ENCODE results near the gene ZDHHC18. TPM values are rescaled to one million over a fixed set of nuclear protein-coding genes. Genes with fewer than 3 reads are reported as not detected.
"Not testable (repeated sequence)": the region's sequence is repeated elsewhere in the genome, so short reads cannot be mapped to it uniquely, and the experiment has no call there.

The ZDHHC18 gene
- polyA plus RNA-seq, 3 donors, result 6.1 to 28.4 (median 17.1) TPM

DNA sequence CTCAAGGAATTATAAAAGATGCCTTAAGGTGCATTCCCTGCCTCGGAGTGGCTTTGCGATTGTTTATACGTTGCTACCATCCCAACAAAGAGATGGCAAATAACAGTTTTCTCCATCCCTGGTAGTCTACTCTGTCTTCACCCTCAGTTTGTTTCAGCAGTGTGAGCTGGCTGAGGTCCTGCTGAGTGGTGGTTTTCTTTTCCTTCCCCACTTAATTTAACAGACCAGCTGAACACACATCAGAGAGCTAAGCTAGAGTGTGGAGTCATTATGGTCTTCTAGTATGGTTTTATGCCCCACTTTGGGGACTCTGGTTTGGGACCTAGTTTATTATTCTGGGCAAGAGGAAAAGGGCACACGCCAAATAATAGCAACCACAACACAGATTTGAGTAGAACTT is 36.6 kb upstream of the ZDHHC18 start:
- no peak overlapping the region for H3K27ac ChIP-seq (ENCODE audit: low read depth, low read length)
- 63 to 66% (median 64%) methylated on average over 4 of the region's 4 CpGs for WGBS, 3 donors

DNA sequence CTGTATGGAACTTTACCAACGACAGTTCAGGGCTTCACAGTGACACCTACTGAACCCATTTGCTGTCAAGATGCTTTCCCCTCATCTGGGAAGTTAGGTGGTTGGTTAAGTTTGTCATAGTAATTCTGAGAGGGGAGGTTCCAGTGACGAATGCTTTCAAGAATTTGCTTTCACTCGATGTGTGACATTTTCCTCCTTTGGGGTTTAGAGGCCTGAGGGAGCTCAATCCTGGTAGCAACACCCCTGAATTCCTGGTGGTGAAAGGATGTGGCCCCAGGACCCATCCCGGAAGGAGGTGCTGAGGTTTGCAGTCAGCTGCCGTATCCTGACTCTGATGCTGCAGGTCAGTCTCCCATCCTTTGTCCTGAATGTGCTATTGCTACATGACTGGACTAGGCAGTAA is 35.9 kb upstream of the ZDHHC18 start:
- no peak overlapping the region for H3K27ac ChIP-seq (ENCODE audit: low read depth, low read length)

GRCh38 chr1:26791148-26791547 is 35.3 kb upstream of the ZDHHC18 start:
- 37 to 65% (median 43%) methylated on average over 6 of the region's 6 CpGs for WGBS, 3 donors
- no peak overlapping the region for H3K27ac ChIP-seq (ENCODE audit: low read depth, low read length)

More for the DNA sequence above, 35.9 kb upstream of the ZDHHC18 start:
- 63 to 80% (median 66%) methylated on average over 5 of the region's 5 CpGs for WGBS, 3 donors

GRCh38 chr1:26791626-26792025 is 34.9 kb upstream of the ZDHHC18 start:
- no peak overlapping the region for H3K27ac ChIP-seq (ENCODE audit: low read depth, low read length)
- WGBS, 3 donors, result 60 to 70% (median 60%) methylated on average over 3 of the region's 3 CpGs

DNA sequence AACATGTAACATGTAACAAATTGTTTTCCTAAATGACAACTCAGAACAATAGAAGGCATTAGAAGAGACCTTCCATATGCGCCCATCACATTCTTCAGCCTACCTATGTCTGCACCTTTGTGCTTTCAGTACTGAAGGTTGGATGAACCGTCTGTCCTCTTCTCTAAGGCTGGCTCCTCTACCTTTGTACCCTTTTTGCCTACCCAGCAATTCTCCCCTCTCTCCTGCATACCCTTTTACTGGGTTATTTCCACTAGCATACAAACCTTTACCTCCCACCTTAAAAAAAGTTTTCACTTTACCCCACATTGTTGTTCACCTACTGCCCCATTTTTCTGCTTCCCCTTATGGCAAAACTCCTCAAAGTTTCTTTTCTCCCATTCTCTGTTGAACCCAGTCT is 33.6 kb upstream of the ZDHHC18 start:
- WGBS, 3 donors, result 92 to 94% (median 93%) methylated on average over 2 of the region's 2 CpGs
- no peak overlapping the region for H3K27ac ChIP-seq (ENCODE audit: low read depth, low read length)

DNA sequence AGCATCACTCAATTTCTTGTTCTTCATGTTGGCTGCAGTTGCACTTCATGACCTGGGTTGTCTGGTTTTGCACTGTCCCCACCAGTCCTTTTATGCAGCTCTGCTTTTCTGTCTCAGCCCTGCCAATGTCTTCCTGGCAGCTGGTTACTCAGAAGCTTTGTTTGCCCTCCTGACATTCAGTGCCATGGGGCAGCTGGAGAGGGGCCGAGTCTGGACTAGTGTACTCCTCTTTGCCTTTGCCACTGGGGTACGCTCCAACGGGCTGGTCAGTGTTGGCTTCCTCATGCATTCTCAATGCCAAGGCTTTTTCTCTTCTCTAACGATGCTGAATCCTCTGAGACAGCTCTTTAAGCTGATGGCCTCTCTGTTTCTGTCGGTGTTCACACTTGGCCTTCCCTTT is 32.1 kb upstream of the ZDHHC18 start:
- 72 to 84% (median 80%) methylated on average over 5 of the region's 5 CpGs for WGBS, 3 donors
- H3K27ac ChIP-seq (ENCODE audit: low read depth, low read length), result no peak overlapping the region

GRCh38 chr1:26797627-26798026 is 28.9 kb upstream of the ZDHHC18 start:
- no peak overlapping the region for H3K27ac ChIP-seq (ENCODE audit: low read depth, low read length)
- 57 to 89% (median 66%) methylated on average over 2 of the region's 2 CpGs for WGBS, 3 donors

GRCh38 chr1:26799479-26800142 is 26.9 kb upstream of the ZDHHC18 start:
- peak overlapping the region; percentile 43 for H3K27ac ChIP-seq (ENCODE audit: low read depth, low read length)
- 20 to 58% (median 34%) methylated on average over 5 of the region's 5 CpGs for WGBS, 3 donors

- WGBS, 3 donors, result 96 to 98% (median 96%) methylated on average over 20 to 29 of the region's 36 CpGs
- not testable (repeated sequence) for H3K27ac ChIP-seq (ENCODE audit: low read depth, low read length)
These were observed 22.6 kb upstream of the ZDHHC18 start for GRCh38 chr1:26803932-26804331.

- WGBS, 3 donors, result 52 to 57% (median 54%) methylated on average over 11 of the region's 11 CpGs
These were observed 16.4 kb upstream of the ZDHHC18 start for GRCh38 chr1:26810105-26810504.

DNA sequence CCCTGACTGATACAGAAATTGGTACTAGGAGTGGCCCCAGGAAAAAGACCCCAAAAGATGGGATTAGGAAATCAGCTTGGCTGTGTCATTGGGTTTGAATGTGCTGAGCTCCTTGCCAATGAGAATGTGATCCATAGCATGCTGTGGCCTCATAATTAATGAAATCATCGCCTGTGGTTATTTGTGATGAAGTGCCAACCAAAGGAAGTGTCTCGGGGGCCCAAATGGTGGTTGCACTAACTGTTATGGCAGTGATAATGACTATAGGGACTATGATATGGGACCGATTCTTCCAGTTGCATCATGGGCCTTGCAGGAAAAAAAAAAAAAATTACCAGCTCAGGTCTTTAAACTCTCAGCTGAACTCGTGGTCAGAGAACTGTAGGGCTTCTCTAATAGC is 15.4 kb upstream of the ZDHHC18 start:
- WGBS, 3 donors, result 57 to 65% (median 64%) methylated on average over 4 of the region's 4 CpGs
- H3K27ac ChIP-seq (ENCODE audit: low read depth, low read length), result no peak overlapping the region

More at GRCh38 chr1:26810105-26810504, 16.4 kb upstream of the ZDHHC18 start:
- H3K27ac ChIP-seq (ENCODE audit: low read depth, low read length), result not testable (repeated sequence)

- H3K27ac ChIP-seq (ENCODE audit: low read depth, low read length), result no peak overlapping the region
These were observed 14.8 kb upstream of the ZDHHC18 start for GRCh38 chr1:26811708-26812107.

DNA sequence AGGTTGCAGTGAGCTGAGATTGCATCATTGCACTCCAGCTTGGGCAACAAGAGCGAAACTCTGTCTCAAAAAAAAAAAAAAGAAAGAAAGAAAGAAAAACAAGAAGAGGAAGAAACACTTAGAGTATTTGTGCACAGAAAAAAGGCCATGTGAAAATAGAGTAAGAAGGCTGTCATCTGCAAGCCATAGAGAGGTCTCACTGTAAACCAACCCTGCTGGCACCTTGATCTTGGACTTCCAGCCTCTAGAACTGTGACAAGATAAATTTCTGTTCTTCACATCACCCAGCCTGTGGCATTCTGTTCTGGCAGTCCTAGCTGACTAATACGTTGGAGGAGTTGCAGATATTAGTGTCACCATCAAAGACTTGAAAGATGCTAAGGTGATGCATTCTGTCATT is 12.1 kb upstream of the ZDHHC18 start:
- WGBS, 3 donors, result 70 to 92% (median 73%) methylated on average over 2 of the region's 2 CpGs
- H3K27ac ChIP-seq (ENCODE audit: low read depth, low read length), result no peak overlapping the region

DNA sequence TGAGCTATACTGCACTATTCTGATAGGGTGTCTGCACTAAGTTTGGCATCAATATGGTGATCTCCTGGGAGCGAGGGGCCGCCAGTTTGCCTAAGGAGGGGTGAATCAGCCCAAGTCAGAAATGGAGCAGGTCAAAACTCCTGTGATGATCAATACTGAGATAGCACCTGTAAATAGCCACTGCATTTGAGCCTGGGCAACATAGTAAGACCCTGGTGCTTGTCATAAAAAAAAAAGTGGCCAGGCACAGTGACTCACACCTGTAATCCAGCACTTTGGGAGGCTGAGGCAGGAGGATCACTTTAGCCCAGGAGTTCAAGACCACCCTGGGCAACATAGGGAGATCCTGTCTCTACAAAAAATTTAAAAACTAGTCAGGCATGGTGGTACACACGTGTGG is 11.6 kb upstream of the ZDHHC18 start:
- H3K27ac ChIP-seq (ENCODE audit: low read depth, low read length), result no peak overlapping the region
- WGBS, 3 donors, result 88 to 92% (median 91%) methylated on average over 3 of the region's 3 CpGs

- no peak overlapping the region for H3K27ac ChIP-seq (ENCODE audit: low read depth, low read length)
- WGBS, 3 donors, result 56 to 78% (median 58%) methylated on average over 4 of the region's 4 CpGs
These were observed 5.7 kb upstream of the ZDHHC18 start for GRCh38 chr1:26820784-26821269.

DNA sequence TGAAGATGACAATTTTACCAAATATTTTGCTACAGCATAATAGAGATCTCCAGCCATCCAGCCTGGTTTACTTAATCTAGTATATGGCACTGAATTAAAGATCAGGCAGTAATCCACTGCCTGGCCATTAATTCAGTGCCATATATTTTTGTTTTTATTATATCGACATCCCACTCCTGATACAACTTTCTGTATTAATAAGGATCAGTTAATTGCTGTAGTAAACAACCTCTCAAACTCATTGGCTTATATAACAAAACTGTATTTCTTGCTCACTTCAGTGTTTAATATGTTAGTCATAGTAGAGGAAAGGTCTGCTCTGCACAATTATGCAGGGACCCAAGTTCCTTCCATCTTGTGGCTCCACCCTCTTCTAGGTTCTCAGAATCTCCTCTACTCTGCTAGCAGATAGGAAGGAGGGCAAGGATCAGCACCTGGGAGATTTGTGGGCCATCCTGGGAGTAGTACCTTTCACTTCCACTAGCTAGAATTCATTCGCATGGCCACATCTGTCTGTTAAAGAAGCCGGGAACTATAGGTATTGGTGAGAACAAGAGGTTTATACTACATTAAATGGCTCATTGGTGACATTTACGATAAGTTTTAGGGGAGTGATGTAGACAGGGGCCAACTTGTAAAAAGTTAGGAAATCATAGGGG is 3.6 kb upstream of the ZDHHC18 start:
- H3K27ac ChIP-seq (ENCODE audit: low read depth, low read length), result no peak overlapping the region
- 89 to 98% (median 97%) methylated on average over 4 of the region's 4 CpGs for WGBS, 3 donors

DNA sequence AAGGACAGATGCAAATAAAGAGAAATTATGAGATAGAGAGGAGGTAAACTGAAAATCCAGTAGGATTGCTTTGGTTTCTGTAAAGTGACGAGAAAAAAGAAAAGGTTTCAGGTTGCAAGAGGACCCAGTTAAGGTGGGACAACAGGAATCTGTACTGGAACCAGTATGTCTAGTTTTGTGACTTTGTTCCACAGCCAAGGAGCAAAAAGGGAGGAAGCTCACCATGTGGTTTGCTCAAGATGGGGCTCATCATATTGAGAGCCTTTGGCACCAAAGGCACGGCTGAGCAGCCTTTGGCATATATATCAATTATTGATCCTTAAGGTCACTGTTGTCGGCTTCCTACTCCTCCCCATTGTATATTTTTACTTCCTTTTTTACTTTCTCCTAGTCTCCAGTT is 1.8 kb upstream of the ZDHHC18 start:
- WGBS, 3 donors, result 74 to 89% (median 88%) methylated on average over 3 of the region's 3 CpGs
- H3K27ac ChIP-seq (ENCODE audit: low read depth, low read length), result no peak overlapping the region

- H3K27ac ChIP-seq (ENCODE audit: low read depth, low read length), result peak overlapping the region; percentile 43
- 2 to 7% (median 3%) methylated on average over 7 to 17 of the region's 17 CpGs for WGBS, 3 donors
These were observed 667 bp downstream of the ZDHHC18 start for GRCh38 chr1:26827106-26827604.

DNA sequence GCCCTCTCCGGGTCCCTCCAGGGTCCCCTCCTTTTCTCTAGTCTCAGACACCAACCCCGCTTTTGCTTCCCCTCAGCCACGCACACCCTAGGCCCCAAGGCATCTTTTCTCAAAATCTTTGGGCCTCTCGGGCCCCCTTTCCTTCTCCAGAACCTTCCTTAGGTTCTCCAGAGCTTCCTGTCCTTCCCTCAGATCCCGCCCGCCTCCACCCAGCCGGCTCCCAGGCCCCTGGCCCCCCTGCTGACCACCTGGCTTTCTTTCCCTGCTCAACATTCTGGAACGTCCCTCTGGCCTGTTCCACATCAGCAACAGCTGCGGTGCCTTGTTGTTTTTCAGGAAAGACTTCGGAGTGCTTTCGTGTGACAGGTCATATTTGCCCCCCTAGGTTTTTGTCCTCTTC is 1.2 kb downstream of the ZDHHC18 start:
- WGBS, 3 donors, result 33 to 41% (median 39%) methylated on average over 11 of the region's 11 CpGs
- H3K27ac ChIP-seq (ENCODE audit: low read depth, low read length), result no peak overlapping the region
